Measurements from ENCODE around the gene ZGRF1. TPM values are rescaled to one million over a fixed set of nuclear protein-coding genes. Genes with fewer than 3 reads are reported as not detected.

ZGRF1 gene
- 18.3 and 122 TPM in 2 replicates for total RNA-seq (2011; cell fraction: chromatin; rRNA removed; ENCODE audit: low replicate concordance)
- total RNA-seq (2011; cell fraction: nucleolus; rRNA removed) = 9.8 and 16.1 TPM in 2 replicates
- total RNA-seq (2011; cell fraction: nucleoplasm; rRNA removed) = 29.2 and 32.8 TPM in 2 replicates
- total RNA-seq (2014; rRNA removed) (13.3 and 13.5 TPM in 2 replicates), total RNA-seq (2014; rRNA removed; fragmentation: Illumina TruSeq; extraction: Trizol) (35.2 and 41.3 TPM in 2 replicates), total RNA-seq (2015; rRNA removed; fragmentation: Illumina TruSeq; extraction: Trizol) (23.6 and 27.2 TPM in 2 replicates), total RNA-seq (2021) (22.0 and 22.7 TPM in 2 replicates), polyA plus RNA-seq (2011; rRNA removed) (31.2 and 32.4 TPM in 2 replicates), polyA plus RNA-seq (2014; fragmentation: Illumina TruSeq; extraction: Trizol) (15.2 and 19.9 TPM in 2 replicates), polyA plus RNA-seq (2014; fragmentation: Nextera tagmentation; extraction: Ambion mirVana) (10 to 100 TPM in 1 of 2 experiments, 1 to 10 TPM in 1; 8.8 to 12.2 TPM), polyA plus RNA-seq (2014; rRNA removed) (19.1 and 24.9 TPM in 2 replicates), polyA minus RNA-seq (2011; rRNA and poly(A)+ RNA removed) (32.6 and 46.7 TPM in 2 replicates), Bru-seq, nascent RNA (percentile 69 among the genes with signal in this experiment), BruChase-seq, experiment 1, labeled RNA remaining after a 2-hour chase (percentile 79 among the genes with signal in this experiment), BruChase-seq, experiment 2, labeled RNA remaining after a 6-hour chase (percentile 79 among the genes with signal in this experiment)
- polyA plus RNA-seq (2011; cell fraction: cytosol; rRNA removed) = 2.8 and 7.4 TPM in 2 replicates
- polyA plus RNA-seq (2011; cell fraction: nucleus; rRNA removed) = 36.2 and 59.0 TPM in 2 replicates
- 9.6 and 10.3 TPM in 2 replicates for polyA plus RNA-seq (2012)
- polyA minus RNA-seq (2011; cell fraction: cytosol; rRNA and poly(A)+ RNA removed) = 9.1 and 10.7 TPM in 2 replicates
- 29.9 and 72.0 TPM in 2 replicates for polyA minus RNA-seq (2011; cell fraction: nucleus; rRNA and poly(A)+ RNA removed)
- long read RNA-seq, experiment 1, partial matches to known transcripts = 5 of 11 reads
- long read RNA-seq, experiment 1, other reads (novel, unspliced or antisense) = 6 of 11 reads
- long read RNA-seq, experiment 2 = 0 reads
- long read RNA-seq, experiment 3, partial matches to known transcripts = 2 of 9 reads
- long read RNA-seq, experiment 3, other reads (novel, unspliced or antisense) = 5 of 9 reads

- Histone ChIP-seq H3K27ac (ENCODE audit: extremely low read depth, low read depth, low read length) (peak within 1 kb of the TSS; percentile 87), H3K4me1 (replicated peaks in 1 of 2; ENCODE audit: control insufficient read depth in 2 of 2, insufficient read depth in 2 of 2, low read length in 2 of 2) (peaks cover 0 to 2% of the 10 kb centered on the region in 2 experiments; a peak in 2 of 5 replicates), H2AFZ (ENCODE audit: low read depth, low read length) (peak within 1 kb of the TSS; percentile 89), H3K4me2 (ENCODE audit: insufficient read depth, low read length) (peak within 1 kb of the TSS; percentile 99), H3K79me2 (ENCODE audit: control insufficient read depth, insufficient read depth, low read length) (peaks cover 62% of the 10 kb centered on the region), H3K9me1 (ENCODE audit: control insufficient read depth, insufficient read depth, low read length) (no peaks in the 10 kb centered on the region), H3K36me3 (ENCODE audit: control insufficient read depth, insufficient read depth, low read length) (peaks cover 16% of the 10 kb centered on the region; the same call in 1 of the 3 replicates), H3K9me3 (replicated peaks; ENCODE audit: control insufficient read depth, insufficient read depth, low read depth, low read length) (no peaks in the 10 kb centered on the region), H3K27me3 (ENCODE audit: control insufficient read depth in 2 of 2, insufficient read depth in 2 of 2, low read length in 2 of 2) (no peaks in the 10 kb centered on the region), H4K20me1 (replicated peaks; ENCODE audit: control insufficient read depth, insufficient read depth, low read length) (no peaks in the 10 kb centered on the region), H3K9ac (ENCODE audit: insufficient read depth in 1 of 2, low read depth in 2 of 2, low read length in 2 of 2) (peak within 1 kb of the TSS; percentile 87 to 98), H3K4me3 (peak within 1 kb of the TSS; percentile 87)
- ChIA-PET POLR2A (interaction anchor here (0.6 kb wide), 1 partner anchor 34 kb away, joined by 4 read pairs; no protein-coding TSS in a partner anchor), CTCF (ENCODE audit: low intra/inter-chr PET ratio) (interaction anchor here (1.0 to 1.3 kb wide), 3 partner anchors 126 to 131 kb away, joined by 3 read pairs; no protein-coding TSS in a partner anchor)
- FAIRE-seq = peak; percentile 99
- in situ Hi-C loops (cut with MboI) = loop anchor here (5.0 kb wide), 1 partner anchor 125 kb away; no protein-coding TSS in a partner anchor
- intact Hi-C loops (cut with micrococcal nuclease) = loop anchor here (1.0 to 10.0 kb wide), 3 partner anchors 125 to 532 kb away; no protein-coding TSS in a partner anchor
- DNase-seq (ENCODE audit: extremely low read depth in 1 of 4, low spot score in 3 of 4) = peak; percentile 89 to 98 (median 90)
- ATAC-seq = peak; percentile 95
- no TSS peak for BruUV-seq (replicated peaks)
- 1% methylated on average over 63 of the region's 66 CpGs for whole genome bisulfite sequencing (ENCODE audit: insufficient coverage, low coverage, missing lambda C conversion rate)
- peak; percentile 30; the same call in 1 of the 2 replicates for TF ChIP-seq KAT7 (CRISPR knock-in tag; IDR thresholded peaks at IDR 0.05; ENCODE audit: borderline replicate concordance)
- TF ChIP-seq NCOA2 (IDR thresholded peaks at IDR 0.05; ENCODE audit: partially characterized antibody in 2 of 2) = no peak
- TF ChIP-seq CEBPG (CRISPR knock-in tag; IDR thresholded peaks at IDR 0.05) = peak; percentile 63
- peak in 1 of 2 experiments; percentile 20; a peak in 1 of 4 replicates for TF ChIP-seq CEBPG (tag; conservative IDR thresholded peaks at IDR 0.05 in 1 of 2, IDR thresholded peaks at IDR 0.05 in 1 of 2)
- peak; percentile 48; the same call in 1 of the 2 replicates for TF ChIP-seq NFATC3 (IDR thresholded peaks at IDR 0.05)
- TF ChIP-seq RUNX1 (IDR thresholded peaks at IDR 0.05; ENCODE audit: low read depth) = no peak
- peak; percentile 9 for TF ChIP-seq HMGN3 (IDR thresholded peaks at IDR 0.05; ENCODE audit: borderline replicate concordance, extremely low read depth, insufficient read length, low read depth, low read length)
- TF ChIP-seq E4F1 (CRISPR knock-in tag; IDR thresholded peaks at IDR 0.05; ENCODE audit: borderline replicate concordance) = no peak
- 0 out of 2 replicates have a peak, but pooled peaks have one; percentile 59 for TF ChIP-seq HBP1 (CRISPR knock-in tag; IDR thresholded peaks at IDR 0.05)
- TF ChIP-seq SMARCC2 (IDR thresholded peaks at IDR 0.05; ENCODE audit: low read depth) = peak; percentile 69
- TF ChIP-seq ZNF586 (CRISPR knock-in tag; conservative IDR thresholded peaks at IDR 0.05) = no peak
Observed at GRCh38 chr4:112636688-112637551, at the start of gene ZGRF1, which contains the start of gene LARP7. Gene ZGRF1 (minus strand): TSS chr4:112636909. CDS start chr4:112633176, 3,733 bp downstream. Gene LARP7 (plus strand): TSS chr4:112637143. CDS start chr4:112644670, 7,527 bp downstream.
